CD4-positive, alpha-beta T cell treated with Interleukin-15 for 1 hour (primary cell): ENCODE results near the gene CBARP.

Experiments used
- DNase-seq: peaks from one replicate; pipeline ENCODE4 v3.0.0-alpha.2; 2020

CBARP gene

GRCh38 chr19:1237754-1238368 is at the start of gene CBARP:
CBARP (minus strand) TSS chr19:1238005; CDS start chr19:1236100, 1,905 bp downstream.
- no peak for DNase-seq

- DNase-seq, result no peak
Measured at GRCh38 chr19:1286487-1287353, 48.9 kb upstream of the CBARP start.

GRCh38 chr19:1285737-1286360 is 48.0 kb upstream of the CBARP start, which contains the start of gene EFNA2:
EFNA2 (plus strand) TSS chr19:1285873; CDS start chr19:1286169, 296 bp downstream.
- DNase-seq, result no peak

- no peak for DNase-seq
Measured at GRCh38 chr19:1284979-1285736, 47.4 kb upstream of the CBARP start.

GRCh38 chr19:1284293-1284978 is 46.6 kb upstream of the CBARP start:
- DNase-seq, result no peak

GRCh38 chr19:1283917-1284292 is 46.1 kb upstream of the CBARP start:
- no peak for DNase-seq

- DNase-seq, result no peak
Measured at GRCh38 chr19:1283207-1283916, 45.6 kb upstream of the CBARP start.

GRCh38 chr19:1282588-1283206 is 44.9 kb upstream of the CBARP start:
- DNase-seq, result no peak

GRCh38 chr19:1281569-1282287 is 43.9 kb upstream of the CBARP start:
- no peak for DNase-seq

- no peak for DNase-seq
Measured at GRCh38 chr19:1280636-1281568, 43.1 kb upstream of the CBARP start.

GRCh38 chr19:1279782-1280341 is 42.1 kb upstream of the CBARP start:
- peak; percentile 79 for DNase-seq

GRCh38 chr19:1278713-1279660 is 41.2 kb upstream of the CBARP start:
- DNase-seq, result no peak

- DNase-seq, result no peak
Measured at GRCh38 chr19:1278074-1278473, 40.3 kb upstream of the CBARP start.

GRCh38 chr19:1277061-1277460 is 39.3 kb upstream of the CBARP start:
- no peak for DNase-seq

GRCh38 chr19:1276628-1277022 is 38.8 kb upstream of the CBARP start:
- no peak for DNase-seq

- no peak for DNase-seq
Measured at GRCh38 chr19:1275976-1276627, 38.3 kb upstream of the CBARP start.

GRCh38 chr19:1275260-1275975 is 37.6 kb upstream of the CBARP start, which contains the start of gene FAM174C:
FAM174C (plus strand) TSS chr19:1275530; CDS start chr19:1275550, 20 bp downstream.
- peak; percentile 97 for DNase-seq
